ENCODE results near the gene SLC17A9.

The SLC17A9 gene

GRCh38 chr20:62978561-62978943, 26.0 kb downstream of the SLC17A9 start:
- Histone ChIP-seq H3K27me3 (ENCODE audit: insufficient read depth, low read length) (peaks cover 52% of the 10 kb centered on the region), H3K4me3 (ENCODE audit: low read length) (no peak overlapping the region), H3K36me3 (ENCODE audit: insufficient read depth, low read depth, low read length) (no peaks in the 10 kb centered on the region), H3K4me1 (ENCODE audit: insufficient read depth, low read length) (peaks cover 6% of the 10 kb centered on the region; the same call in 1 of the 2 replicates), H3K9ac (ENCODE audit: low read depth, low read length) (no peak overlapping the region), H3K27ac (ENCODE audit: low read length) (no peak overlapping the region), H3K9me3 (ENCODE audit: insufficient read depth, low read depth, low read length) (no peaks in the 10 kb centered on the region)

GRCh38 chr20:62979310-62979709, 26.8 kb downstream of the SLC17A9 start:
- Histone ChIP-seq H3K27me3 (ENCODE audit: insufficient read depth, low read length) (peaks cover 44% of the 10 kb centered on the region), H3K27ac (ENCODE audit: low read length) (no peak overlapping the region), H3K4me3 (ENCODE audit: low read length) (no peak overlapping the region), H3K9ac (ENCODE audit: low read depth, low read length) (no peak overlapping the region), H3K36me3 (ENCODE audit: insufficient read depth, low read depth, low read length) (no peaks in the 10 kb centered on the region), H3K9me3 (ENCODE audit: insufficient read depth, low read depth, low read length) (no peaks in the 10 kb centered on the region), H3K4me1 (ENCODE audit: insufficient read depth, low read length) (peaks cover 6% of the 10 kb centered on the region; the same call in 1 of the 2 replicates)

GRCh38 chr20:62979876-62980373, 27.4 kb downstream of the SLC17A9 start:
- Histone ChIP-seq H3K9ac (ENCODE audit: low read depth, low read length) (no peak overlapping the region; the same call in 1 of the 2 replicates), H3K9me3 (ENCODE audit: insufficient read depth, low read depth, low read length) (no peaks in the 10 kb centered on the region), H3K4me3 (ENCODE audit: low read length) (no peak overlapping the region), H3K27me3 (ENCODE audit: insufficient read depth, low read length) (peaks cover 38% of the 10 kb centered on the region), H3K4me1 (ENCODE audit: insufficient read depth, low read length) (peaks cover 6% of the 10 kb centered on the region; the same call in 1 of the 2 replicates), H3K36me3 (ENCODE audit: insufficient read depth, low read depth, low read length) (no peaks in the 10 kb centered on the region), H3K27ac (ENCODE audit: low read length) (no peak overlapping the region)

- H3K9ac ChIP-seq (ENCODE audit: low read depth, low read length), result no peak overlapping the region
- H3K36me3 ChIP-seq (ENCODE audit: insufficient read depth, low read depth, low read length), result no peaks in the 10 kb centered on the region
- H3K9me3 ChIP-seq (ENCODE audit: insufficient read depth, low read depth, low read length), result no peaks in the 10 kb centered on the region
- peaks cover 33% of the 10 kb centered on the region for H3K27me3 ChIP-seq (ENCODE audit: insufficient read depth, low read length)
- no peak overlapping the region for H3K27ac ChIP-seq (ENCODE audit: low read length)
- peaks cover 6% of the 10 kb centered on the region; the same call in 1 of the 2 replicates for H3K4me1 ChIP-seq (ENCODE audit: insufficient read depth, low read length)
- H3K4me3 ChIP-seq (ENCODE audit: low read length), result no peak overlapping the region
Measured at GRCh38 chr20:62980380-62980960, 28.0 kb downstream of the SLC17A9 start.

GRCh38 chr20:62980970-62981369, 28.5 kb downstream of the SLC17A9 start:
- no peak overlapping the region for H3K4me3 ChIP-seq (ENCODE audit: low read length)

GRCh38 chr20:62982124-62983075, 29.9 kb downstream of the SLC17A9 start:
- Histone ChIP-seq H3K27me3 (ENCODE audit: insufficient read depth, low read length) (peaks cover 18% of the 10 kb centered on the region), H3K9me3 (ENCODE audit: insufficient read depth, low read depth, low read length) (no peaks in the 10 kb centered on the region), H3K4me1 (ENCODE audit: insufficient read depth, low read length) (peaks cover 6% of the 10 kb centered on the region; the same call in 1 of the 2 replicates), H3K36me3 (ENCODE audit: insufficient read depth, low read depth, low read length) (no peaks in the 10 kb centered on the region), H3K9ac (ENCODE audit: low read depth, low read length) (no peak overlapping the region), H3K27ac (ENCODE audit: low read length) (no peak overlapping the region), H3K4me3 (ENCODE audit: low read length) (no peak overlapping the region)

More at GRCh38 chr20:62980970-62981369, 28.5 kb downstream of the SLC17A9 start:
- H3K27ac ChIP-seq (ENCODE audit: low read length), result no peak overlapping the region
- no peak overlapping the region for H3K9ac ChIP-seq (ENCODE audit: low read depth, low read length)
- no peaks in the 10 kb centered on the region for H3K9me3 ChIP-seq (ENCODE audit: insufficient read depth, low read depth, low read length)
- H3K27me3 ChIP-seq (ENCODE audit: insufficient read depth, low read length), result peaks cover 28% of the 10 kb centered on the region
- peaks cover 6% of the 10 kb centered on the region; the same call in 1 of the 2 replicates for H3K4me1 ChIP-seq (ENCODE audit: insufficient read depth, low read length)
- H3K36me3 ChIP-seq (ENCODE audit: insufficient read depth, low read depth, low read length), result no peaks in the 10 kb centered on the region

- Histone ChIP-seq H3K4me1 (ENCODE audit: insufficient read depth, low read length) (peaks cover 6% of the 10 kb centered on the region; the same call in 1 of the 2 replicates), H3K9me3 (ENCODE audit: insufficient read depth, low read depth, low read length) (no peaks in the 10 kb centered on the region), H3K27me3 (ENCODE audit: insufficient read depth, low read length) (peaks cover 18% of the 10 kb centered on the region), H3K36me3 (ENCODE audit: insufficient read depth, low read depth, low read length) (no peaks in the 10 kb centered on the region), H3K4me3 (ENCODE audit: low read length) (no peak overlapping the region), H3K27ac (ENCODE audit: low read length) (no peak overlapping the region), H3K9ac (ENCODE audit: low read depth, low read length) (no peak overlapping the region)
Measured at GRCh38 chr20:62983210-62983609, 30.7 kb downstream of the SLC17A9 start.

- H3K36me3 ChIP-seq (ENCODE audit: insufficient read depth, low read depth, low read length), result no peaks in the 10 kb centered on the region
- H3K4me1 ChIP-seq (ENCODE audit: insufficient read depth, low read length), result peaks cover 3% of the 10 kb centered on the region; the same call in 1 of the 2 replicates
- H3K9me3 ChIP-seq (ENCODE audit: insufficient read depth, low read depth, low read length), result no peaks in the 10 kb centered on the region
- H3K4me3 ChIP-seq (ENCODE audit: low read length), result no peak overlapping the region
- H3K9ac ChIP-seq (ENCODE audit: low read depth, low read length), result no peak overlapping the region
- H3K27ac ChIP-seq (ENCODE audit: low read length), result no peak overlapping the region
- H3K27me3 ChIP-seq (ENCODE audit: insufficient read depth, low read length), result peaks cover 8% of the 10 kb centered on the region
Measured at GRCh38 chr20:62984666-62985443, 32.3 kb downstream of the SLC17A9 start.

- no peaks in the 10 kb centered on the region for H3K36me3 ChIP-seq (ENCODE audit: insufficient read depth, low read depth, low read length)
- H3K9me3 ChIP-seq (ENCODE audit: insufficient read depth, low read depth, low read length), result no peaks in the 10 kb centered on the region
- H3K27me3 ChIP-seq (ENCODE audit: insufficient read depth, low read length), result peaks cover 2% of the 10 kb centered on the region
- no peak overlapping the region for H3K27ac ChIP-seq (ENCODE audit: low read length)
- peaks cover 3% of the 10 kb centered on the region; the same call in 1 of the 2 replicates for H3K4me1 ChIP-seq (ENCODE audit: insufficient read depth, low read length)
- no peak overlapping the region for H3K4me3 ChIP-seq (ENCODE audit: low read length)
- no peak overlapping the region for H3K9ac ChIP-seq (ENCODE audit: low read depth, low read length)
Measured at GRCh38 chr20:62985444-62985778, 32.9 kb downstream of the SLC17A9 start.

- no peak overlapping the region for H3K4me3 ChIP-seq (ENCODE audit: low read length)
- no peak overlapping the region for H3K9ac ChIP-seq (ENCODE audit: low read depth, low read length)
- H3K9me3 ChIP-seq (ENCODE audit: insufficient read depth, low read depth, low read length), result no peaks in the 10 kb centered on the region
- H3K27me3 ChIP-seq (ENCODE audit: insufficient read depth, low read length), result no peaks in the 10 kb centered on the region; the same call in 1 of the 2 replicates
- peaks cover 3% of the 10 kb centered on the region; the same call in 1 of the 2 replicates for H3K4me1 ChIP-seq (ENCODE audit: insufficient read depth, low read length)
- H3K36me3 ChIP-seq (ENCODE audit: insufficient read depth, low read depth, low read length), result no peaks in the 10 kb centered on the region
- no peak overlapping the region for H3K27ac ChIP-seq (ENCODE audit: low read length)
Measured at GRCh38 chr20:62986257-62986800, 33.8 kb downstream of the SLC17A9 start.

- H3K9ac ChIP-seq (ENCODE audit: low read depth, low read length), result no peak overlapping the region
- no peak overlapping the region for H3K27ac ChIP-seq (ENCODE audit: low read length)
- H3K4me1 ChIP-seq (ENCODE audit: insufficient read depth, low read length), result peaks cover 3% of the 10 kb centered on the region; the same call in 1 of the 2 replicates
- no peaks in the 10 kb centered on the region for H3K9me3 ChIP-seq (ENCODE audit: insufficient read depth, low read depth, low read length)
- H3K27me3 ChIP-seq (ENCODE audit: insufficient read depth, low read length), result no peaks in the 10 kb centered on the region; the same call in 1 of the 2 replicates
- no peak overlapping the region for H3K4me3 ChIP-seq (ENCODE audit: low read length)
- no peaks in the 10 kb centered on the region for H3K36me3 ChIP-seq (ENCODE audit: insufficient read depth, low read depth, low read length)
Measured at GRCh38 chr20:62987114-62987513, 34.6 kb downstream of the SLC17A9 start.

All from iPS-20b (cell line).